Measurements from ENCODE around the gene SLC25A21. TPM values are rescaled to one million over a fixed set of nuclear protein-coding genes. Genes with fewer than 3 reads are reported as not detected.

Gene SLC25A21
- polyA plus RNA-seq, 1 donor: 1.2 TPM

DNA sequence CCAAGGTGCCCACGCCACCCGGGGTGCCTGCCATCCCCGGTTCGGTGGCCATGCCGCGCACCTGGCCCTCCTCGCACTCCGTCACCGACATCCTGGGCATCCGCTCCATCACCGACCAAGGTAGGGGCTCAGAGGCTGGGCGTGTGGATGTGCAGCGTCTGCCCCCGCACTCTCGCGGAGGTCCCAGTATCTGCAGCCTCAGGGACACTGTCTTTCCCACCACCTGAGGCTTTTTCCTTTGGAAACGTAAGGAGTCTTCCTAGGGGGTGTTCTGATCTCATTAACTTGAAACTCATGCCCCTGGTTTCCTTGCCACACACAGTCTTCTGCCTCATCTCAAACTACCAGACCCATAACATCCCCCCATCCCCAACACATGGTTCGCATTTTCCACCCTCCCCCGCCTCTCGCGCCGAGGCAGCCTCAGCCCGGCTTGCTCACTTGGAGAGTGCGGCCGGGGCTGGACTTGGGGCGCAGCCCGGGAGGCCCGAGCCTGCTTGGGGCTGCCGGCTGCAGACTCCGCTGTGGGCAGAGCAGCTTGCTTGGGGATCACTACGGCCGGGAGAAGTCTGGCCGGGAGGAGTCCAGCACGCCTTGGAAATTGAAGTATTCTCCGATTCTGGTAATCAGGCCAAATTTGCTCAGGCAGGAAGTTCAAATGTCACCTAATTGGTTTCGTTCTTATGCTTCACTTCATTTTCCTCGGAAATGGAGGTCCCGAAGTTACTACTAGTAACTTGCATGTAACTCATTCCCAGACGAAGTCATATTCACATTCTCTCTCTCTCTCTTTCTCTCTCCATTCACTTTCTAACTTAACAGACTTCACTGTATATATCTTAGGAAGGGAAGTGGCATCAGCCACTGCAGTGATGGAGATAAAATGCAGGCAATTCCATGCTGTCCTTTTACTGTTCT is 508.7 kb downstream of the SLC25A21 start:
- DNase-seq (ENCODE audit: low read depth): no peak

GRCh38 chr14:36662543-36663403 is 509.6 kb downstream of the SLC25A21 start:
- DNase-seq (ENCODE audit: low read depth): no peak

GRCh38 chr14:36662258-36662542 is 510.2 kb downstream of the SLC25A21 start:
- DNase-seq (ENCODE audit: low read depth): no peak

- peak; percentile 71 for DNase-seq (ENCODE audit: low read depth)
Measured at GRCh38 chr14:36661506-36662257, 510.7 kb downstream of the SLC25A21 start, which contains the start of gene PAX9. Gene PAX9, plus strand, starts transcription at chr14:36661860. Its CDS starts 230 bp downstream, at chr14:36662090.

DNA sequence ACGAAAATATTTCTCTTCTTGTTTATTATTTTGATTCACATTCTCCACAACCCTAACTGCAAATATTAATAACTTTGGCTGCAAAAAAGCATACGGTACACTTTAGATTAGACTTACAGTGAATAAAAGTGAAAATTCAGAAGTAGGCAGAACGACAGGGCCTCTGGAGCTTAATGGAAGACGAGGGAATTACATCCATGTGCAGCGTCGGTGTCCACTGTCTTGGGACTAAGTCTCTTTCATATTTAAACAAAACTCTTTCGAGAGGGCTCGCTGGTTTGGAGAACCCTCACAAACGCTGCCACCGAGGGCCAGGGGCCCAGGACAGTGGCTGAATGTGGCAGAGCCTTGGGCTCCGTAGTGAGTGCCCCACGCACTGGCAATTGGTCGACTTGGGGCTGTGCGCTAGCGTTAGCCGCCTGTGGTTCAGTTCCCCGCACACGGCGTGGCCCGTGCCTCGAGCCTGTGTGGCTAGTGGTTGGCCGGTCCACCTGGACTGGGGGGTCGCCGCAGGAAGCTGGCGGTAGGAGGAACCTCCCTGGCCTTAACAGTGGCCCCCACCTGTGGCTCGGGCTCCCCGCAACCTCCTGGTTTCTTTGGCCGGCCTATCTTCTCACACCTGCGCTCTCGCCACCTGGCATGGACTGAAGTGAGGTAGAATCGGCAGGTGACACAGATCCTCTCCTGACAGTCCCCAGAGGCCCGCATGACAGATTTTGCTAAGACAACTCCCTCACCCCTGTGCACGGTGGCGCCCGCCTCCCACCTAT is 511.5 kb downstream of the SLC25A21 start:
- DNase-seq (ENCODE audit: low read depth): no peak

- no peak for DNase-seq (ENCODE audit: low read depth)
Measured at GRCh38 chr14:36659822-36660735, 512.3 kb downstream of the SLC25A21 start.

GRCh38 chr14:36659010-36659821 is 513.2 kb downstream of the SLC25A21 start:
- no peak for DNase-seq (ENCODE audit: low read depth)

- DNase-seq (ENCODE audit: low read depth): no peak
Measured at GRCh38 chr14:36658123-36659009, 514.0 kb downstream of the SLC25A21 start.

DNA sequence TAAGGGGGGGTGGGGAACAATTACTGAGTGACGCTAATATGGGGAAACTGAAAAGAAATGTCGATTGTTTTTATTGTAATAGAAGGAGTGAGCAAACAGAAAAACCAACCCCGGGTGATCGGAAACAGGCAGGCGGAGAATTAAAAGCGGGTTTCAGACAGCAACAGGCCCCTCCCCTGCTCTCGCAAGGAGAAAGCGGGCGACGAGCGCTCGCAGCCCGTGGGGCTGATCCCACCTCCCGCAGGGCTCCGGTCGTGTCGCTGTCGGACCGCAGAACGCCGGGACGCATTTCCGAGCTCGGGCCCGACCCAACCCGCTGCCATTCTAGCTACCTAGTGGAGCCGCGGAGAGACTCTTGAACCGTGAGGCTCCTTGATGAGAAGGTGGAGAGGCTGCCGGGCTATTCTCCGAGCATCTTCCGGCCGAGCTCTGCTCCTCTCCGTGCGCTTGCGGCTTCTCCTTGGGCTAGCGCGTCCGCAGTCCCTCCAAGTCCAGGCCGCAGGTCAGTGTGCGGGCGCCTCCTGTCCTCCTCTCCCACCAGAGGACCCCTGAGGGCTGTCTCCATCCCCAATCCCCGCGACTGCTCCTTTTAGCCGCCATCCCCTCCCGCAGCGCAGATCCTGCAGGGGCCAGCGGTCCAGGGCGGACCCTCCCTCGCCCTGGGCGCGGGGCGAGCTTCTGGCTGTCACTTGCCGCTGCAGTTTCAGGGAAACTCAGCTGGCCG is 514.8 kb downstream of the SLC25A21 start:
- DNase-seq (ENCODE audit: low read depth): no peak

- no peak for DNase-seq (ENCODE audit: low read depth)
Measured at GRCh38 chr14:36656687-36657398, 515.6 kb downstream of the SLC25A21 start.

GRCh38 chr14:36655963-36656686 is 516.3 kb downstream of the SLC25A21 start:
- no peak for DNase-seq (ENCODE audit: low read depth)

- no peak for DNase-seq (ENCODE audit: low read depth)
Measured at GRCh38 chr14:36655571-36655962, 516.8 kb downstream of the SLC25A21 start.

DNA sequence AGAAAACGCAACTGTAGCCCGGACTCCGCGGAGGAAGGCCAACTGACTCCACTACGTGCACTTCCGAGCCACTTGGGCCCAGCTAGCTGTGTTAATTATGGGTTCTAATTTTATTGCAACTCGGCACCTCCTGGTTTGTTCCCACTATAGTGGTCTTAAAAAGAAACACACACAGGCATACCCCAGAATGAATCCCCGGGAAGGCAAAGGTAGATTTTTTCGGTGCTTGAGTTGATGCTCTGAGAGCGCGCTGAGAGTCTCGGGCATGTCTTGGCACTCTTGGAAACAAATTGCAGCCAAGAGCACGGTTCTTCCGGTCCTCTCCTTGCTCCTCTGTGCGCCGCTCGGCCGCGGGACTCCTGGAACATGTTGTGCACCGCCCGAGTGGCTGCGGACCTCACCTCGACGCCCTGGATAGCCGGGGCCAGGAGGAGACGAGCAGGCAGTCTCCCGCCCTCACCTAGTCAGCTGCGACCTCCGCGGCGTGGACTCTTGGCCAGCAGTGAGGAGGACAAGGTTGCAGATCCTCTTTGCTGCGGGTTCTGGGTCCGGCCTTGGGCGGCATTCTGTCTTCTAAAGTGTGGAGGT is 517.5 kb downstream of the SLC25A21 start:
- no peak for DNase-seq (ENCODE audit: low read depth)

DNA sequence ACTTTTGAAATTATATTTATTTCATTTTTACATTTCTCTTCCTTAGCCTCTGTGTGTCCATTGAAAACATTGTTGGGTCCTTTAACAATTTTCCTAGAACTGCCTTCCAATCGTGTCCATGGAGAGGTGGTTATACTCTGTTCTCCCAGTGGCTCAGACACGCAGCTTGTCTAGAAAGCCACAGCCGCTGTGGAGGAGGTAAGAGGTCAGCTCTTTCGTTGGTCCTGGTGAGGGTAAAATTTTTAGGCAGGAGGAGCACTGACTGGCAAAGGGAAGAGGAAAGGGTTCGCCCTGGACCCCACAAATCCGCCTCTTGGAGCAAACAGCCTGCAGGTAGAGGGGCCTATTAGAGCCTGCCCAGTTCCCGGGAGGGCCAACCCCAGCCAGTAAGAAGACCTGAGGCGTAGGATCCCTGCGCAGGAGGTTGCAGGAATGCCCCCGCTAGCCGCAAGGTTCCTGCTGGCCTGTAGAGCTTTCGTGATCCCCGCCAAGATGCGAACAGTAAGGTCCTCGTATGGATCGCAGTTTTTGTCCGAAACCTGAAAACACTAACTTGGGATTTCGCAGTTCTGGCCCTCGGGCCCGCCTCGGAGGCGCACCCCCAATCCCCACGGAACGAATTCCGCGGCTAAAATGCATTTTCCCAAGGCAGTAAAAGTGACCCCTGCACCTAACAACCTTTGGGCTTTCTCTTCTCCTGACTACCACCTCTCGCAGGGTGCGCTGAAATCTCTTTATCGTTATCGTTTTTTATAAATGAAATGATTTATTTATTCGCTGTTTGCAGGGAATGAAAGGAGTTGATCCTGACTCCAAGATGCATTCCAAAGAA is 518.2 kb downstream of the SLC25A21 start:
- DNase-seq (ENCODE audit: low read depth): no peak

- no peak for DNase-seq (ENCODE audit: low read depth)
Measured at GRCh38 chr14:36653413-36653812, 519.0 kb downstream of the SLC25A21 start.

All from forelimb muscle (tissue), 1 donor.